GM12874 (cell line): ENCODE data around the gene DHX40.

Experiments
- CTCF ChIP-seq: IDR thresholded peaks from 2 replicates; pipeline ENCODE4 v1.5.1; 2011; ENCODE audit warnings: low read depth, mild to moderate bottlenecking, control low read depth, low read length, moderate library complexity; ENCODE audit not compliant: insufficient read depth

DHX40 gene

GRCh38 chr17:59572301-59572924 is 7.0 kb downstream of the DHX40 start:
- TF ChIP-seq CTCF = no peak

DNA sequence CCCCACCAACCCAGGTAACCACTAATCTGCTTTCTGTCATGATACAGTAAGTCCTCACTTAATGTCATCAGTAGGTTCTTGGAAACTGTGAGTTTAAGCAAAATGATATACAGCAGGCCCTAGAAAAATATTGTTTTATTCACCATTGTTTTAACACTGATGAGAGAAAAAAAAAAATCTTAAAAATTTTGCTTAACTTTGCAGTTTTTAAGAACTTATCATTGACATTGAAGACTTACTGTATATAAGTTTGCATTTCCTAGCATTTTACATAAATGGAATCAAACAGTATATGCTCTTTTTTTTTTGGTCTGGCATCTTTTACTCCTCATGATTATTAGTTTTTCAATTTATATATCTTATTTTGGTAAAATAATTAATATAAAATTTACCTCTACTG is 34.8 kb downstream of the DHX40 start:
- no peak for TF ChIP-seq CTCF

DNA sequence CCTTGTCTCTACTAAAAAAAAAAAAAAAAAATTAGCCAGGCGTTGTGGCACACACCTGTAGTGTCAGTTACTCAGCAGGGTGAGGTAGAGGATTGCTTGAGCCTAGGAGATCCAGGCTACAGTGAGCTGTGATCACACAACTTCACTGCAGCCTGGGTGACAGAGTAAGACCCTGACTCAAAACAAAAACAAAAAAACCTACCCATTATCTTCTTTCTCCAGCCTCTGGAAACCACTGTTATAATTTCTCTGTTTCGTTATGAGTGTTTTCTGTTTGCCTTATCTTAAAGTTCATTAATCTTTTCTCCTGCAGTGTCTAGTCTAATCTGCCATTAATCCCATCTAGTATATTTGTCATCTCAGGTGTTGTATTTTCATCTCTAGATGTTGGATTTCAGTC is 35.7 kb downstream of the DHX40 start:
- no peak for TF ChIP-seq CTCF

- no peak for TF ChIP-seq CTCF
Observed at GRCh38 chr17:59607061-59607460, 41.7 kb downstream of the DHX40 start.

DNA sequence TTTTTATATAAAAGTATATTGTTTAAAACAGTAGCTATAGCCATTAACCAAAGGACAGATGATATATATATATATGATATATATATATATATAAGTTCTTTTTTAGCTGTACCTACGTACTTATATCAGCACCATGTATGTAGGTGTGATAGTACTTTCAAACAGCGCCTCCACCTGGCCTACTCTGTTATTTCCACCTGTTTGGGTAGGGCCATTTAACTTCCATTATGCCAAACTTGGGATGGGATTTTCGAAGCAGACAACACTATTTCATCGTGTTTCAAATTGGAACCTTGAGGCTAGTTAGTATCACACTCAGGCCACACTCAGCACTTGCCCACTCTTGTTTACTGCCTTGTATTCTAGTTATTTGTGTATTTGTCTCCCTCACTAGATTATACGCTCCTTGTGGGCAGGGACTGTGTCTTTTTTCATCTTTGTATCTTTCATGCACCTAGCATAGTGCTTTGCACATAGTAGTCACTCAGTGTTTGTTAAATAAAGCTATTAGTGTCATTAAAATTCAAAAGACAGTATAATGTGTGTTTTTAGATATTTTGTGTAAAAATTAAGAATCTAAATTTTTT is 42.5 kb downstream of the DHX40 start:
- TF ChIP-seq CTCF = peak; percentile 32; the same call in 1 of the 2 replicates

DNA sequence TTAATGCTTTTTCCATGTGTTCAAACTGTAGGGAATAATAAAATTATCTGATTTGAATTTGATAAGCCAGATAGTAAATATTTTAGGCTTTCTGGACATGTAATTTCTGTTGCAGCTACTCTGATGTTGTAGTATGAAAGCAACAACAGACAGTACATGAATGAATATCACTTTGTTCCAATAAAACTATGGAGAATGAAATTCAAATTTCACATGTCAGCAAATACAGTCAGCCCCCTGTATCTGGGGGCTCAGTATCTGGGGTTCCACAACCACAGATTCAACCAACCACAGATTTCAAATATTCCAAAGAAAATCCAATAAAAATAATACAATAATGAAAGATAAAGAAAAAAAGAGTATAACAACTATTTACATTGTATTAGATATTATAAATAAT is 46.1 kb downstream of the DHX40 start:
- TF ChIP-seq CTCF = no peak

- no peak for TF ChIP-seq CTCF
Observed at GRCh38 chr17:59616253-59616920, 51.0 kb downstream of the DHX40 start.
